Tibial nerve (tissue), 4 donors: ENCODE results near the gene ZNF410. TPM values are rescaled to one million over a fixed set of nuclear protein-coding genes. Genes with fewer than 3 reads are reported as not detected.
A peak's percentile ranks its signal among the peaks of the same experiment; 100 is the strongest.

Source experiments
- DNase-seq, 2 donors: peaks; one replicate each; pipeline ENCODE4 v3.0.0-alpha.2; 2019; ENCODE audit warnings: low spot score in 2 of 2
- H3K27ac ChIP-seq, 4 donors: fragments of 200-600 bp; sonication (generic) in 3 of 4; one replicate each; pipeline ENCODE4 v1.5.1; 2017 to 2019; ENCODE audit warnings: mild to moderate bottlenecking in 1 of 4
- H3K27me3 ChIP-seq, 2 donors: fragments of 200-600 bp; sonication (generic) in 1 of 2; one replicate each; pipeline versions ENCODE4 v1.5.1 to v1.6.0; 2017 to 2019
- H3K36me3 ChIP-seq, 3 donors: fragments of 200-600 bp; sonication (generic); one replicate each; pipeline ENCODE4 v1.5.1; 2018 to 2019
- H3K4me1 ChIP-seq, 4 donors: fragments of 200-600 bp; sonication (generic) in 3 of 4; one replicate each; pipeline ENCODE4 v1.5.1; 2017 to 2019
- H3K4me3 ChIP-seq, 4 donors: fragments of 200-600 bp; sonication (generic) in 3 of 4; one replicate each; pipeline ENCODE4 v1.5.1; 2017 to 2019; ENCODE audit warnings: mild to moderate bottlenecking in 1 of 4, moderate library complexity in 1 of 4
- H3K9me3 ChIP-seq, 4 donors: fragments of 200-600 bp; sonication (generic) in 3 of 4; one replicate each; pipeline ENCODE4 v1.5.1; 2017 to 2019
- EP300 ChIP-seq, 2 donors: sonication (generic); formaldehyde crosslinking; IDR thresholded peaks; one replicate each; pipeline ENCODE4 v1.6.1; 2017; ENCODE audit warnings: antibody characterized with exemption in 2 of 2, mild to moderate bottlenecking in 1 of 2
- POLR2A ChIP-seq, 2 donors: fragments of 450-650 bp; IDR thresholded peaks; one replicate each; pipeline ENCODE4 v1.6.1; 2017; ENCODE audit warnings: antibody characterized with exemption in 2 of 2, mild to moderate bottlenecking in 2 of 2, moderate library complexity in 2 of 2
- WGBS, 2 donors: methylation state at CpG; one replicate each; pipeline ENCODE4 v1.1.5; 2018; 5-methylcytosine and 5-hydroxymethylcytosine counted together
- total RNA-seq, 4 donors: library from RNA; depleted of rRNA; stranded (reverse); fragments of >200 nt; gene quantifications; one replicate each; pipeline ENCODE4 v1.1.0, GENCODE V29; 2016
- TF ChIP-seq, protein P1 (sequence below), 5 experiments: fragments of 200-600 bp in 3 of 5; fragments of 450-650 bp in 2 of 5; sonication (generic) in 3 of 5; IDR thresholded peaks; one replicate each; pipeline ENCODE4 v1.5.1; 2016 to 2019; ENCODE audit warnings: antibody characterized with exemption in 5 of 5, mild to moderate bottlenecking in 3 of 5, moderate library complexity in 2 of 5

ZNF410 gene
- total RNA-seq, 4 donors from 2014 or later, result 42.0 to 49.8 (median 46.8) TPM

DNA sequence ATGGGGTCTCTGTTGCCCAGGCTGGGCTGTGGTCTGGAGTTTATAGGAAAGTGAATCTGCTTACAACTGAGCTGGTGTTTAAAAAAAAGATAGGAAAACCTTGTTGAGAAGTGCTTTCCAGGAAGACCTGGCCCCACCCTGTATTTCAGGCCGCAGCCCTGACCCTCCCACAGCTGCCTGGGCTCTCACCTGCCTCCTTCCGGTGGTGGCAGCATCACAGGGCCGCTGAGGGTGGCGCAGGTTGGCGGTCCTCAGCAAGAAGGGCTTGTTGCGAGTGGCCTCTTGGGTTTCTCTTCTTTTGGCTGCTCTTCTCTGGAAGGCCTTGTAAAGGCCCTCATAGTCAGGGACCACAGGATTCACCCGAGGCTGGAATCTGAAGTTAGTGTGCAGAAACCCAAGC is 55.5 kb downstream of the ZNF410 start:
- no peaks in the 10 kb centered on the region for H3K4me1 ChIP-seq
- no peak for DNase-seq
- peak overlapping the region in 2 of 4 donors; percentile 22 to 56 for H3K27ac ChIP-seq
- no peaks in the 10 kb centered on the region for H3K9me3 ChIP-seq
- peaks cover 0 to 97% (median 2%) of the 10 kb centered on the region in 3 donors for H3K36me3 ChIP-seq
- 81 to 82% methylated on average over 5 to 7 of the region's 7 CpGs for WGBS, 2 donors
- TF ChIP-seq POLR2A (IDR thresholded peaks at IDR 0.05), result no peak
- TF ChIP-seq, protein P1, sequence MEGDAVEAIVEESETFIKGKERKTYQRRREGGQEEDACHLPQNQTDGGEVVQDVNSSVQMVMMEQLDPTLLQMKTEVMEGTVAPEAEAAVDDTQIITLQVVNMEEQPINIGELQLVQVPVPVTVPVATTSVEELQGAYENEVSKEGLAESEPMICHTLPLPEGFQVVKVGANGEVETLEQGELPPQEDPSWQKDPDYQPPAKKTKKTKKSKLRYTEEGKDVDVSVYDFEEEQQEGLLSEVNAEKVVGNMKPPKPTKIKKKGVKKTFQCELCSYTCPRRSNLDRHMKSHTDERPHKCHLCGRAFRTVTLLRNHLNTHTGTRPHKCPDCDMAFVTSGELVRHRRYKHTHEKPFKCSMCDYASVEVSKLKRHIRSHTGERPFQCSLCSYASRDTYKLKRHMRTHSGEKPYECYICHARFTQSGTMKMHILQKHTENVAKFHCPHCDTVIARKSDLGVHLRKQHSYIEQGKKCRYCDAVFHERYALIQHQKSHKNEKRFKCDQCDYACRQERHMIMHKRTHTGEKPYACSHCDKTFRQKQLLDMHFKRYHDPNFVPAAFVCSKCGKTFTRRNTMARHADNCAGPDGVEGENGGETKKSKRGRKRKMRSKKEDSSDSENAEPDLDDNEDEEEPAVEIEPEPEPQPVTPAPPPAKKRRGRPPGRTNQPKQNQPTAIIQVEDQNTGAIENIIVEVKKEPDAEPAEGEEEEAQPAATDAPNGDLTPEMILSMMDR (IDR thresholded peaks at IDR 0.05), result no peak
- no peak for TF ChIP-seq EP300 (IDR thresholded peaks at IDR 0.05)
- no peak overlapping the region for H3K4me3 ChIP-seq
- no peaks in the 10 kb centered on the region for H3K27me3 ChIP-seq

DNA sequence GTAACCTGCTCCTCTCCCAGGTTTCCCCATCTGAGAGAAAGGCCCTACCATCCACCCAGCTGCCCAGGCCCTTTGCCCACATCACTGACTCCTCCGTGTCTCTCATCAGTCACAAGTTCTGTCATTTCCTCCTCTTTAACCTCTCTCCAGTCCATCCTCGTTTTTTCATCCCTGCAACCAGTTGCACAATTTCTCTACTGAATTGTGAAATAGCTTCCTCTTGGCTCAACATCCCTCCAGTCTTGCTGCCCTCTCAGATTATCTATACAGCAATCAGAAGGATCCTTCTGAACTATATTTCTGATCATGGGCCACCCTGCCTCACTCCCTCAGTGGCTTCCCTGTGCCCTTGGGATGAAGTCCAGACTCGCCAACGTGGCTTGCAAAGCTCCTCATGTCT is 56.4 kb downstream of the ZNF410 start:
- H3K27ac ChIP-seq, result peak overlapping the region in 1 of 4 donors; percentile 22

GRCh38 chr14:73944432-73945158 is 57.9 kb downstream of the ZNF410 start:
- no peaks in the 10 kb centered on the region for H3K27me3 ChIP-seq
- no peak overlapping the region for H3K4me3 ChIP-seq
- peaks cover 0 to 73% (median 2%) of the 10 kb centered on the region in 3 donors for H3K36me3 ChIP-seq
- no peak overlapping the region for H3K27ac ChIP-seq
- WGBS, 2 donors, result 89 to 92% methylated on average over 13 to 17 of the region's 17 CpGs
- no peak for DNase-seq
- no peak for TF ChIP-seq POLR2A (IDR thresholded peaks at IDR 0.05)
- TF ChIP-seq EP300 (IDR thresholded peaks at IDR 0.05), result no peak
- TF ChIP-seq, protein P1 (IDR thresholded peaks at IDR 0.05), result no peak
- peaks cover 0 to 12% (median 2%) of the 10 kb centered on the region in 4 donors for H3K4me1 ChIP-seq
- no peaks in the 10 kb centered on the region for H3K9me3 ChIP-seq

More for the DNA sequence above, 56.4 kb downstream of the ZNF410 start:
- peak in 1 of 2 donors; percentile 64 for DNase-seq
- Histone ChIP-seq H3K27me3 (no peaks in the 10 kb centered on the region), H3K4me3 (no peak overlapping the region), H3K4me1 (no peaks in the 10 kb centered on the region), H3K36me3 (peaks cover 0 to 88% (median 2%) of the 10 kb centered on the region in 3 donors), H3K9me3 (no peaks in the 10 kb centered on the region)
- TF ChIP-seq, protein P1 (IDR thresholded peaks at IDR 0.05), result no peak
- TF ChIP-seq EP300 (IDR thresholded peaks at IDR 0.05) (peak in 1 of 2 donors; percentile 67), POLR2A (IDR thresholded peaks at IDR 0.05) (no peak)
- 47 to 51% methylated on average over 4 of the region's 4 CpGs for WGBS, 2 donors

DNA sequence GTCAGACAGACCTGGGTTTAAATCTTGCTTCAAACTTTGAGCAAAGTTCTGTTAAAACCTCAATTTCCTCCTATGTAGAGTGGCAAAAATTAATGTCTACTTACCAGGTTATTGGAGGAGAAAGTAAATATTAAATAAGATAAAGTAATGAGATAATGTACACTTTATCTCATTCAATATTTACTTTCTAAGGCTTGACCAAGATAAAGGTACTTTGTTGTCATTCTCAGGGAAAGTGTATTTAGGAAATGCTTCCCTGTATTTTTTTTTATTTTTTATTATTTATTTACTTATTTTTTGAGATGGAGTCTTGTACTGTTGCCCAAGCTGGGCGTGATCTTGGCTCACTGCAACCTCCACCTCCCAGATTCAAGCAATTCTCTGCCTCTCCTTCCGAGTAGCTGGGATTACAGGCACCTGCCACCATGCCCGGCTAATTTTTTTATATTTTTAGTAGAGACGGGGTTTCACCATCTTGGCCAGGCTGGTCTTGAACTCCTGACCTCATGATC is 58.6 kb downstream of the ZNF410 start:
- no peak overlapping the region for H3K27ac ChIP-seq
- H3K27me3 ChIP-seq, result no peaks in the 10 kb centered on the region
- H3K4me3 ChIP-seq, result no peak overlapping the region
- H3K36me3 ChIP-seq, result peaks cover 0 to 67% (median 2%) of the 10 kb centered on the region in 3 donors
- H3K4me1 ChIP-seq, result peaks cover 0 to 12% (median 2%) of the 10 kb centered on the region in 4 donors
- WGBS, 2 donors, result 84% methylated on average over 4 of the region's 4 CpGs
- DNase-seq, result no peak
- H3K9me3 ChIP-seq, result no peaks in the 10 kb centered on the region
- TF ChIP-seq, protein P1 (IDR thresholded peaks at IDR 0.05), result no peak
- TF ChIP-seq POLR2A (IDR thresholded peaks at IDR 0.05) (no peak), EP300 (IDR thresholded peaks at IDR 0.05) (no peak)
